ENCODE data around the gene MTHFD2. TPM values are rescaled to one million over a fixed set of nuclear protein-coding genes. Genes with fewer than 3 reads are reported as not detected.

MTHFD2 gene
- total and polyA plus RNA-seq, 2 donors (not counting 1 experiment from before 2014, with no cell fraction given) = 9.5 to 18.0 TPM

DNA sequence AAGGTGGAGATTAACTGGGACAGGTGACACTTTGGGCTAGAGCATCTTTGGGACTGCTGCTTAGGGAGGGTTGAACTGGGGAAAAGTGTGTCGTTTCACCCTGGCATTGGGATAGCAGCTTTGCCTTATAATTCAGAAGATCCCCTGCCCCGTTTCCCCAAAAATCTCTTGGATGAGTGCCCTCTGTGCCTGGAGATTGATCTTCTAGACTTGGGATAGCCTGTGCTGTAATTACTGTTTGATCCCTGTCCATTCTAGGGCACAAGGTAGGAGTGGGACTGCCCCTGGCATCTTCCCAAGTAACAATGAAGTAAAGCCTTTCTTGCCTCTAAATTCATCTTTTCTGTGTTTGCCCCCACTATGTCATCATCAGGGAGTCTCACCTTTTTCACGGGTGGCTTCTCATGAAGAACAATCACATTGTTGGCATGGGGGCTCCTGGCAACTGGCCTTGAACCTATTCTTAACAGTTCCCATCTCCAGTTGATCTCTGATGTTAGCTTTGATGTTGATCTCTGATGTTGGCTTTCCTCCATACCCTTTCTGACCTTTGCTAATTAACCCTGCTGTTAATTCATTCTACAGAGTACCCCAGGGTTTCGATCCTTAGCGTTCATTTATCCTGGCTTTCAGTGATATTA, 21.6 kb downstream of the MTHFD2 start:
- Mint-ChIP-seq H3K9me3 (ENCODE audit: insufficient read depth) (no peaks in the 10 kb centered on the region), H3K27ac (no peak overlapping the region), H3K27me3 (no peaks in the 10 kb centered on the region), H3K4me1 (no peaks in the 10 kb centered on the region), H3K4me3 (no peak overlapping the region)
- ATAC-seq (ENCODE audit: low read depth) (no peak), DNase-seq (no peak)
- Histone ChIP-seq H3K27ac (ENCODE audit: low read length in 2 of 2) (no peak overlapping the region), H3K36me3 (replicated peaks in 1 of 2; ENCODE audit: control extremely low read depth in 1 of 2, control insufficient read depth in 1 of 2, extremely low read depth in 1 of 2, insufficient read depth in 2 of 2, low read length in 1 of 2) (peaks cover 0 to 8% of the 10 kb centered on the region in 2 experiments), H3K4me1 (ENCODE audit: control insufficient read depth in 2 of 2, insufficient read depth in 2 of 2, low read length in 2 of 2) (no peaks in the 10 kb centered on the region), H2AFZ (ENCODE audit: insufficient read depth, low read depth, low read length, poor library complexity, severe bottlenecking) (no peak overlapping the region), H3K79me2 (ENCODE audit: control insufficient read depth, insufficient read depth, low read length) (no peaks in the 10 kb centered on the region), H4K20me1 (ENCODE audit: control insufficient read depth, insufficient read depth, low read length, poor library complexity, severe bottlenecking) (no peaks in the 10 kb centered on the region), H3K9me3 (ENCODE audit: control extremely low read depth in 1 of 3, control insufficient read depth in 2 of 3, insufficient read depth in 1 of 3, low read length in 2 of 3) (no peaks in the 10 kb centered on the region), H3K9ac (ENCODE audit: low read length) (no peak overlapping the region), H3K4me2 (replicated peaks; ENCODE audit: low read depth, low read length, poor library complexity, severe bottlenecking) (no peak overlapping the region), H3K4me3 (ENCODE audit: control extremely low read depth in 1 of 5, extremely low read depth in 1 of 5, insufficient read depth in 1 of 5, low read depth in 2 of 5, low read length in 4 of 5) (no peak overlapping the region), H3K27me3 (replicated peaks in 1 of 4; ENCODE audit: control extremely low read depth in 1 of 4, control insufficient read depth in 3 of 4, insufficient read depth in 4 of 4, low read length in 3 of 4) (no peaks in the 10 kb centered on the region)
- ChIA-PET CTCF (interaction anchor here (0.7 kb wide), 1 partner anchor 127 kb away, joined by 4 read pairs; no protein-coding TSS in a partner anchor), POLR2A (no interaction called here)
- no peak for TF ChIP-seq CTCF (IDR thresholded peaks at IDR 0.05)
- no peak for TF ChIP-seq EZH2 (IDR thresholded peaks at IDR 0.05; ENCODE audit: borderline replicate concordance, insufficient read depth, low read depth, low read length, poor library complexity, severe bottlenecking)
- 100% methylated on average over 3 of the region's 5 CpGs for WGBS (ENCODE audit: insufficient coverage)
- intact Hi-C loops (cut with micrococcal nuclease) = no loop called here

DNA sequence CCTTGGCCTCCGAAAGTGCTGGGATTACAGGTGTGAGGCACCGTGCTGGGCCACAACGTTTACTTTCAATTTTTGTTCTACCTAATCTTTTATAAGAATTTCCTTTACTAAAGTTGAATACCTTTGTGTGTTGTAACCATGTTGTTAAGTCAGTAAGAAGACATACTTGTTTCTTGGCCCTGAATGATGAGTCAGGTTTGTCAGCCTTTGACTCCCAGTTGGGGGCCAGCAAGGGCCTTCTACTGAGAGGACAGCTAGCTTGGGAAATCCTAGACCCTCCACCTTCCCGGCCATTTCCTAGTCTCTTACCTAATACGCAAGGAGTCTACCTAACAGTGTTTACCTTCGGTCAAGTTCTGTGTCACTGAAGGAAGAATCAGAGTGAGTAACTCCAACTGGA, 22.7 kb downstream of the MTHFD2 start:
- no CpG with 5 or more reads among the region's 6 CpGs for WGBS (ENCODE audit: insufficient coverage)
- Histone ChIP-seq H3K27ac (ENCODE audit: low read length in 2 of 2) (no peak overlapping the region), H4K20me1 (ENCODE audit: control insufficient read depth, insufficient read depth, low read length, poor library complexity, severe bottlenecking) (no peaks in the 10 kb centered on the region), H3K4me1 (ENCODE audit: control insufficient read depth in 2 of 2, insufficient read depth in 2 of 2, low read length in 2 of 2) (no peaks in the 10 kb centered on the region), H3K4me3 (ENCODE audit: control extremely low read depth in 1 of 5, extremely low read depth in 1 of 5, insufficient read depth in 1 of 5, low read depth in 2 of 5, low read length in 4 of 5) (no peak overlapping the region), H3K27me3 (replicated peaks in 1 of 4; ENCODE audit: control extremely low read depth in 1 of 4, control insufficient read depth in 3 of 4, insufficient read depth in 4 of 4, low read length in 3 of 4) (no peaks in the 10 kb centered on the region), H3K4me2 (replicated peaks; ENCODE audit: low read depth, low read length, poor library complexity, severe bottlenecking) (no peak overlapping the region), H3K79me2 (ENCODE audit: control insufficient read depth, insufficient read depth, low read length) (no peaks in the 10 kb centered on the region), H3K9me3 (ENCODE audit: control extremely low read depth in 1 of 3, control insufficient read depth in 2 of 3, insufficient read depth in 1 of 3, low read length in 2 of 3) (no peaks in the 10 kb centered on the region), H3K36me3 (replicated peaks in 1 of 2; ENCODE audit: control extremely low read depth in 1 of 2, control insufficient read depth in 1 of 2, extremely low read depth in 1 of 2, insufficient read depth in 2 of 2, low read length in 1 of 2) (peaks cover 0 to 5% of the 10 kb centered on the region in 2 experiments), H2AFZ (ENCODE audit: insufficient read depth, low read depth, low read length, poor library complexity, severe bottlenecking) (no peak overlapping the region), H3K9ac (ENCODE audit: low read length) (no peak overlapping the region)
- TF ChIP-seq EZH2 (IDR thresholded peaks at IDR 0.05; ENCODE audit: borderline replicate concordance, insufficient read depth, low read depth, low read length, poor library complexity, severe bottlenecking) = no peak
- no peak for TF ChIP-seq CTCF (IDR thresholded peaks at IDR 0.05)
- H3K27me3 Mint-ChIP-seq = no peaks in the 10 kb centered on the region
- H3K4me3 Mint-ChIP-seq = no peak overlapping the region
- no peak for DNase-seq
- H3K27ac Mint-ChIP-seq = no peak overlapping the region
- ChIA-PET CTCF (no interaction called here), POLR2A (no interaction called here)
- no peaks in the 10 kb centered on the region for H3K4me1 Mint-ChIP-seq
- no peak for ATAC-seq (ENCODE audit: low read depth)
- intact Hi-C loops (cut with micrococcal nuclease) = no loop called here
- H3K9me3 Mint-ChIP-seq (ENCODE audit: insufficient read depth) = no peaks in the 10 kb centered on the region
